Regular cardiac myocyte (primary cell): Measurements from ENCODE around the gene CLIP4. TPM values are rescaled to one million over a fixed set of nuclear protein-coding genes. Genes with fewer than 3 reads are reported as not detected.

Experiments used
- total RNA-seq: library from RNA; depleted of rRNA; stranded (reverse); fragments of >200 nt; gene quantifications from 2 replicates; pipeline ENCODE4 v1.2.3, GENCODE V29; 2014

CLIP4 gene
- 33.4 and 91.9 TPM in 2 replicates for total RNA-seq

GRCh38 chr2:29114946-29115609, at the start of gene CLIP4:
Gene CLIP4 (plus strand): TSS chr2:29115415. CDS start chr2:29121389, 5,974 bp downstream.

GRCh38 chr2:29074411-29074810, 40.8 kb upstream of the CLIP4 start, which contains the start of gene PCARE:
Gene PCARE (minus strand): TSS chr2:29074523. CDS start chr2:29074261, 262 bp downstream.

Other genes starting within 250 kb of the CLIP4 start
- 10.7 and 12.3 TPM in 2 replicates for gene TRMT61B, start 245.1 kb upstream of the CLIP4 start, total RNA-seq
- gene WDR43, start 220.7 kb upstream of the CLIP4 start, total RNA-seq, result 108 and 133 TPM in 2 replicates
- not detected in 2 replicates for gene TOGARAM2, start 134.1 kb upstream of the CLIP4 start, total RNA-seq
- gene PCARE, start 40.9 kb upstream of the CLIP4 start, total RNA-seq, result not detected in 2 replicates